Lower lobe of right lung (tissue), 2 donors: ENCODE measurements around the gene CMIP. TPM values are rescaled to one million over a fixed set of nuclear protein-coding genes. Genes with fewer than 3 reads are reported as not detected.

ENCODE experiments used
- ATAC-seq, 2 donors: fragments of 200-7000 bp; cut with Tn5 transposase; one replicate each; pipeline ENCODE4 v1.9.1; 2020 to 2022; ENCODE audit warnings: mild to moderate bottlenecking in 2 of 2, moderate library complexity in 2 of 2
- DNase-seq: peaks from one replicate; pipeline ENCODE4 v3.0.0-alpha.2; 2020
- H3K27ac ChIP-seq: fragments of 200-600 bp; one replicate; pipeline ENCODE4 v1.8.0; 2022
- H3K27me3 ChIP-seq: fragments of 200-600 bp; one replicate; pipeline ENCODE4 v1.8.0; 2022; ENCODE audit warnings: low read depth
- H3K36me3 ChIP-seq: fragments of 200-600 bp; one replicate; pipeline ENCODE4 v1.8.0; 2022; ENCODE audit warnings: mild to moderate bottlenecking
- H3K4me1 ChIP-seq: fragments of 200-600 bp; one replicate; pipeline ENCODE4 v1.8.0; 2022
- H3K4me3 ChIP-seq: fragments of 200-600 bp; one replicate; pipeline ENCODE4 v1.8.0; 2022; ENCODE audit warnings: mild to moderate bottlenecking
- H3K9me3 ChIP-seq: fragments of 200-600 bp; one replicate; pipeline ENCODE4 v1.8.0; 2022
- intact Hi-C: fragments of 100-400 bp; cut with DNase I; formaldehyde crosslinking; loops from one replicate; pipeline ENCODE4 v1.11.0; 2022
- total RNA-seq: library from RNA; stranded (reverse); fragmentation: NEBNext Ultra II Directional; extraction: Animal tissue kit (Norgen Biotek cat#: 25700); gene quantifications from one replicate; pipeline ENCODE4 v1.2.1, GENCODE V29; 2021
- TF ChIP-seq, protein P1 (sequence below): fragments of 200-600 bp; IDR thresholded peaks from one replicate; pipeline ENCODE4 v1.8.0; 2022; ENCODE audit warnings: antibody characterized with exemption, mild to moderate bottlenecking
- donor health status: DM: no; HTN: yes; CAD: no; lungs with severe emphysema.

CMIP gene
- total RNA-seq, 1 donor from 2014 or later, result 77.4 TPM

GRCh38 chr16:81514041-81514559 is 69.5 kb downstream of the CMIP start:
- intact Hi-C loops, result no loop called here
- Histone ChIP-seq H3K27ac (peak overlapping the region; percentile 75), H3K9me3 (no peaks in the 10 kb centered on the region), H3K4me3 (no peak overlapping the region), H3K36me3 (no peaks in the 10 kb centered on the region), H3K27me3 (no peaks in the 10 kb centered on the region), H3K4me1 (peaks cover 39% of the 10 kb centered on the region)
- ATAC-seq (peak; percentile 41 to 59), DNase-seq (no peak)
- TF ChIP-seq, protein P1, sequence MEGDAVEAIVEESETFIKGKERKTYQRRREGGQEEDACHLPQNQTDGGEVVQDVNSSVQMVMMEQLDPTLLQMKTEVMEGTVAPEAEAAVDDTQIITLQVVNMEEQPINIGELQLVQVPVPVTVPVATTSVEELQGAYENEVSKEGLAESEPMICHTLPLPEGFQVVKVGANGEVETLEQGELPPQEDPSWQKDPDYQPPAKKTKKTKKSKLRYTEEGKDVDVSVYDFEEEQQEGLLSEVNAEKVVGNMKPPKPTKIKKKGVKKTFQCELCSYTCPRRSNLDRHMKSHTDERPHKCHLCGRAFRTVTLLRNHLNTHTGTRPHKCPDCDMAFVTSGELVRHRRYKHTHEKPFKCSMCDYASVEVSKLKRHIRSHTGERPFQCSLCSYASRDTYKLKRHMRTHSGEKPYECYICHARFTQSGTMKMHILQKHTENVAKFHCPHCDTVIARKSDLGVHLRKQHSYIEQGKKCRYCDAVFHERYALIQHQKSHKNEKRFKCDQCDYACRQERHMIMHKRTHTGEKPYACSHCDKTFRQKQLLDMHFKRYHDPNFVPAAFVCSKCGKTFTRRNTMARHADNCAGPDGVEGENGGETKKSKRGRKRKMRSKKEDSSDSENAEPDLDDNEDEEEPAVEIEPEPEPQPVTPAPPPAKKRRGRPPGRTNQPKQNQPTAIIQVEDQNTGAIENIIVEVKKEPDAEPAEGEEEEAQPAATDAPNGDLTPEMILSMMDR, result no peak

DNA sequence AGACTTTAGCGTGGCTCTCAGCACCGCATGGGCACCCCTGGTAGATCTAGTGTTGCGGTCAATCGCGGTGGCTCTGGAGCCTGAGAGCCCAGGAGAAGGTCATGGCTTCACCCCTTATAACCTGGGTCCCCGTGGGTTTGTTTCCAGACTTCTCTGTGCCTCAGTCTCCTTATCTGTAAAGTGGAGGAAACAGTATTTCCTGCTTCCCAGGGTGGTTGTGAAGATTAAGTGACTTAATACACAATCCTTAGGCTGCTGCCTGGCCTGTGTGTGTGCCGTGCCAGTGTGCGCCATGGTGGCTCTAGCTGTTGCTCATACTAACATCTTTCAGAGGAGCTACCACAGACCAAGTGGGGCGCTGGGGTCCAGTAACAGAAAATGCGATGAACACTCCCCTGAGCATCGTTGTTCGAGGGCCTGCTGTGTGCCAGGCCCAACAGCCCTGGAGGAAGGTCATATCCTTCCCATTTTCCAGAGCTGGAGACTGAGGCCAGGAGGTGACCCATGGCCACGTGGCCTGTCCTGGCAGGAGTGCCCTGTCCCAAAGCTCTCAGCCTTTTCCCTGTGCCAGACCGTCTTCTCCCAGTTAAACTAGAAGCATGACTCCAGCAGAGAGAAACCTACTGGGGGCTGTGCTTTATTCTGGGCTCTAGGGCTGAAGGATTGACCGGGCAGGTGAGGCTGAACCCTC is 70.1 kb downstream of the CMIP start:
- Histone ChIP-seq H3K4me3 (no peak overlapping the region), H3K27me3 (no peaks in the 10 kb centered on the region), H3K36me3 (no peaks in the 10 kb centered on the region), H3K27ac (peak overlapping the region; percentile 75), H3K4me1 (peaks cover 45% of the 10 kb centered on the region), H3K9me3 (no peaks in the 10 kb centered on the region)
- no peak for ATAC-seq
- TF ChIP-seq, protein P1, result no peak
- intact Hi-C loops, result no loop called here
- DNase-seq, result no peak

DNA sequence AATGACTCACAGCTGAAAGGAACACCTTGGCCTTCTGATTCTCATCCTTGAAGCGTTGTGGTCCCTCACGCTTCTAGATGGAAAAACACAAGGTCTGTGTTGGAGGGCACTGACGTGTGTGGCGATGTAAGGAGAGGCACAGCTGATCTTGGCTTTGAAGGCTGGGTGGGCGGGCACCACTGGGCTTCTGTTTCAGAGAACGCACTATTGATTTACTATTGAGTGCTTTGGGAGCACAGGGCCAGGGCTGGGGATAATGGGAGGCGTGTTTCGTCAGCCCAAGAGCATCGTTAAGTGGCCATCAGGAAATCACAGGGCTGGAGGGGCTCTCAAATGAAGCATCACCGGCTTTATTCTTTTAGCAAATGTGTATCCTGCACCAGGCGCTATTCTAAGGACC is 70.7 kb downstream of the CMIP start:
- H3K9me3 ChIP-seq, result no peaks in the 10 kb centered on the region
- H3K36me3 ChIP-seq, result no peaks in the 10 kb centered on the region
- TF ChIP-seq, protein P1, result no peak
- no peaks in the 10 kb centered on the region for H3K27me3 ChIP-seq
- ATAC-seq (peak in 1 of 2 donors; percentile 40), DNase-seq (no peak)
- peaks cover 51% of the 10 kb centered on the region for H3K4me1 ChIP-seq
- H3K27ac ChIP-seq, result no peak overlapping the region
- intact Hi-C loops, result no loop called here
- no peak overlapping the region for H3K4me3 ChIP-seq

- no peak overlapping the region for H3K27ac ChIP-seq
- DNase-seq, result no peak
- no peak overlapping the region for H3K4me3 ChIP-seq
- no peaks in the 10 kb centered on the region for H3K27me3 ChIP-seq
- TF ChIP-seq, protein P1, result no peak
- peaks cover 55% of the 10 kb centered on the region for H3K4me1 ChIP-seq
- no peaks in the 10 kb centered on the region for H3K9me3 ChIP-seq
- H3K36me3 ChIP-seq, result no peaks in the 10 kb centered on the region
- no peak for ATAC-seq
- intact Hi-C loops, result no loop called here
Measured at GRCh38 chr16:81515721-81516120, 71.1 kb downstream of the CMIP start.

GRCh38 chr16:81516478-81517149 is 72.0 kb downstream of the CMIP start:
- TF ChIP-seq, protein P1, result no peak
- Histone ChIP-seq H3K27me3 (no peaks in the 10 kb centered on the region), H3K36me3 (no peaks in the 10 kb centered on the region), H3K4me3 (no peak overlapping the region), H3K4me1 (peaks cover 59% of the 10 kb centered on the region), H3K27ac (no peak overlapping the region), H3K9me3 (no peaks in the 10 kb centered on the region)
- DNase-seq (no peak), ATAC-seq (no peak)
- intact Hi-C loops, result no loop called here
